Mesenchymal stem cell (in vitro differentiated cells and primary cell): Measurements from ENCODE around the gene TAMALIN.

Source experiments
- DNase-seq: peaks from one replicate; pipeline ENCODE4 v3.0.0-alpha.2; 2013
- H2AFZ ChIP-seq: one replicate; pipeline ENCODE4 v1.6.1; 2013; ENCODE audit warnings: low read depth, mild to moderate bottlenecking, control low read depth, inconsistent platforms, low read length, moderate library complexity
- H2AK5ac ChIP-seq: 2 replicates; pipeline ENCODE4 v1.6.1; 2013; ENCODE audit warnings: low read length, moderate library complexity, mild to moderate bottlenecking, inconsistent platforms; ENCODE audit not compliant: severe bottlenecking
- H2BK120ac ChIP-seq: one replicate; pipeline ENCODE4 v1.6.1; 2013; ENCODE audit warnings: low read depth, mild to moderate bottlenecking, inconsistent platforms, low read length, moderate library complexity
- H2BK12ac ChIP-seq, 2 experiments: one replicate each; pipeline ENCODE4 v1.6.1; 2013; ENCODE audit warnings: inconsistent platforms in 2 of 2, low read length in 2 of 2, mild to moderate bottlenecking in 2 of 2, moderate library complexity in 2 of 2, control low read depth in 1 of 2
- H2BK15ac ChIP-seq: one replicate; pipeline ENCODE4 v1.6.1; 2013; ENCODE audit warnings: mild to moderate bottlenecking, low read depth, inconsistent platforms; ENCODE audit not compliant: poor library complexity, severe bottlenecking
- H2BK5ac ChIP-seq: 2 replicates; pipeline ENCODE4 v1.6.1; 2013; ENCODE audit warnings: low read depth, mild to moderate bottlenecking, low read length, control low read depth, inconsistent platforms; ENCODE audit not compliant: poor library complexity, severe bottlenecking
- H3K14ac ChIP-seq, 2 experiments: one replicate each; pipeline ENCODE4 v1.6.1; 2013; ENCODE audit warnings: inconsistent platforms in 2 of 2, low read length in 2 of 2, control low read depth in 1 of 2, mild to moderate bottlenecking in 1 of 2, moderate library complexity in 1 of 2
- H3K18ac ChIP-seq, 2 experiments: one replicate each; pipeline ENCODE4 v1.6.1; 2013; ENCODE audit warnings: inconsistent platforms in 2 of 2, low read length in 2 of 2, control low read depth in 1 of 2, low read depth in 1 of 2, mild to moderate bottlenecking in 1 of 2
- H3K23ac ChIP-seq, 2 experiments: one replicate each; pipeline ENCODE4 v1.6.1; 2013; ENCODE audit warnings: inconsistent platforms in 2 of 2, low read length in 2 of 2, mild to moderate bottlenecking in 2 of 2, moderate library complexity in 2 of 2, control low read depth in 1 of 2
- H3K27ac ChIP-seq: 2 replicates; pipeline ENCODE4 v1.5.1; 2013; ENCODE audit warnings: mild to moderate bottlenecking, moderate library complexity, low read length, control low read depth, inconsistent platforms; ENCODE audit not compliant: poor library complexity, severe bottlenecking
- H3K27me3 ChIP-seq, 2 experiments: 2 replicates each; pipeline versions ENCODE4 v1.6.1 to v1.7.0; 2013; ENCODE audit warnings: low read length in 2 of 2, mild to moderate bottlenecking in 2 of 2, moderate library complexity in 2 of 2, control low read depth in 1 of 2, inconsistent platforms in 1 of 2; ENCODE audit not compliant: control insufficient read depth in 1 of 2, insufficient read depth in 1 of 2
- H3K36me3 ChIP-seq, 2 experiments: 2 replicates each; pipeline versions ENCODE4 v1.6.1 to v1.7.0; 2013; ENCODE audit warnings: low read length in 2 of 2, control low read depth in 1 of 2, inconsistent platforms in 1 of 2, low read depth in 1 of 2, mild to moderate bottlenecking in 1 of 2; ENCODE audit not compliant: insufficient read depth in 2 of 2, control insufficient read depth in 1 of 2
- H3K4ac ChIP-seq, 2 experiments: one replicate each; pipeline ENCODE4 v1.6.1; 2013; ENCODE audit warnings: inconsistent platforms in 2 of 2, low read length in 2 of 2, mild to moderate bottlenecking in 2 of 2, moderate library complexity in 2 of 2, control low read depth in 1 of 2, low read depth in 1 of 2
- H3K4me1 ChIP-seq: 2 replicates; pipeline ENCODE4 v1.6.1; 2013; ENCODE audit warnings: low read depth, low read length, control low read depth; ENCODE audit not compliant: control insufficient read depth, insufficient read depth
- H3K4me2 ChIP-seq: 2 replicates; pipeline ENCODE4 v1.6.1; 2013; ENCODE audit warnings: low read length, mild to moderate bottlenecking, inconsistent platforms; ENCODE audit not compliant: poor library complexity, severe bottlenecking
- H3K4me3 ChIP-seq, 2 experiments: 2 replicates each; pipeline versions ENCODE4 v1.5.1 to v1.7.0; 2013; ENCODE audit warnings: low read length in 2 of 2, mild to moderate bottlenecking in 2 of 2, control low read depth in 1 of 2, low read depth in 1 of 2; ENCODE audit not compliant: insufficient read depth in 1 of 2
- H3K79me1 ChIP-seq: replicated peaks from 2 replicates; pipeline ENCODE4 v1.6.1; 2013; ENCODE audit warnings: mild to moderate bottlenecking, control low read depth, low read length, inconsistent platforms; ENCODE audit not compliant: poor library complexity, severe bottlenecking
- H3K9ac ChIP-seq: 2 replicates; pipeline ENCODE4 v1.7.0; 2013; ENCODE audit warnings: mild to moderate bottlenecking, low read length, moderate library complexity
- H3K9me3 ChIP-seq: 2 replicates; pipeline ENCODE4 v1.7.0; 2013; ENCODE audit warnings: mild to moderate bottlenecking, low read length; ENCODE audit not compliant: control insufficient read depth
- H4K8ac ChIP-seq: one replicate; pipeline ENCODE4 v1.6.1; 2013; ENCODE audit warnings: inconsistent platforms, mild to moderate bottlenecking, low read length, moderate library complexity
- H4K91ac ChIP-seq: one replicate; pipeline ENCODE4 v1.6.1; 2013; ENCODE audit warnings: mild to moderate bottlenecking, low read length, inconsistent platforms
- WGBS: methylation state at CpG from one replicate; pipeline ENCODE4 v1.1.7; 2013; ENCODE audit warnings: mixed read lengths; 5-methylcytosine and 5-hydroxymethylcytosine counted together

Gene TAMALIN

GRCh38 chr12:52027085-52027843 is 20.5 kb downstream of the TAMALIN start:
- Histone ChIP-seq H3K27me3 (peaks cover 0 to 12% of the 10 kb centered on the region in 2 experiments), H3K27ac (no peak overlapping the region), H3K36me3 (no peaks in the 10 kb centered on the region), H2BK15ac (peak overlapping the region; percentile 21), H2BK5ac (no peak overlapping the region), H2AFZ (no peak overlapping the region), H2AK5ac (no peak overlapping the region), H3K4ac (peak overlapping the region in 1 of 2 experiments; percentile 1), H4K91ac (no peak overlapping the region), H3K4me2 (no peak overlapping the region), H3K9me3 (no peaks in the 10 kb centered on the region), H3K79me1 (no peaks in the 10 kb centered on the region), H3K18ac (peak overlapping the region in 1 of 2 experiments; percentile 14), H3K23ac (no peak overlapping the region), H4K8ac (no peak overlapping the region), H3K14ac (no peak overlapping the region), H2BK120ac (no peak overlapping the region), H3K4me3 (no peak overlapping the region), H2BK12ac (peak overlapping the region in 1 of 2 experiments; percentile 3), H3K4me1 (peaks cover 25% of the 10 kb centered on the region), H3K9ac (no peak overlapping the region)
- peak; percentile 44 for DNase-seq
- 59% methylated on average over 12 of the region's 12 CpGs for WGBS

- Histone ChIP-seq H3K9me3 (no peaks in the 10 kb centered on the region), H3K4me2 (no peak overlapping the region), H3K4me3 (no peak overlapping the region), H2BK120ac (no peak overlapping the region), H3K36me3 (no peaks in the 10 kb centered on the region), H3K18ac (no peak overlapping the region), H2BK15ac (no peak overlapping the region), H3K14ac (no peak overlapping the region), H3K4ac (no peak overlapping the region), H2BK5ac (no peak overlapping the region), H4K8ac (no peak overlapping the region), H2BK12ac (no peak overlapping the region), H3K79me1 (no peaks in the 10 kb centered on the region), H3K9ac (no peak overlapping the region), H3K4me1 (peaks cover 17% of the 10 kb centered on the region), H3K27me3 (peaks cover 1 to 11% of the 10 kb centered on the region in 2 experiments), H4K91ac (no peak overlapping the region), H3K23ac (no peak overlapping the region), H3K27ac (no peak overlapping the region), H2AK5ac (no peak overlapping the region), H2AFZ (no peak overlapping the region)
- peak; percentile 85 for DNase-seq
- WGBS: 7% methylated on average over 4 of the region's 4 CpGs
Measured at GRCh38 chr12:52029685-52030084, 22.9 kb downstream of the TAMALIN start.

GRCh38 chr12:52032446-52032803 is 25.7 kb downstream of the TAMALIN start:
- H3K27ac ChIP-seq: no peak overlapping the region
- peak; percentile 83 for DNase-seq
- no peak overlapping the region for H2BK5ac ChIP-seq
- H3K4me1 ChIP-seq: peaks cover 17% of the 10 kb centered on the region
- no peak overlapping the region for H4K91ac ChIP-seq
- H2AFZ ChIP-seq: no peak overlapping the region
- peaks cover 10 to 11% of the 10 kb centered on the region in 2 experiments for H3K27me3 ChIP-seq
- H3K4me3 ChIP-seq: peak overlapping the region in 1 of 2 experiments; percentile 76
- H2BK12ac ChIP-seq: no peak overlapping the region
- no peak overlapping the region for H3K14ac ChIP-seq
- no peak overlapping the region for H3K18ac ChIP-seq
- H3K36me3 ChIP-seq: no peaks in the 10 kb centered on the region
- H3K9ac ChIP-seq: peak overlapping the region; percentile 88
- H3K4me2 ChIP-seq: peak overlapping the region; percentile 87
- no peaks in the 10 kb centered on the region for H3K9me3 ChIP-seq
- 23% methylated on average over 5 of the region's 5 CpGs for WGBS
- H3K4ac ChIP-seq: peak overlapping the region in 1 of 2 experiments; percentile 0
- H2AK5ac ChIP-seq: no peak overlapping the region
- H4K8ac ChIP-seq: no peak overlapping the region
- no peaks in the 10 kb centered on the region for H3K79me1 ChIP-seq
- no peak overlapping the region for H2BK15ac ChIP-seq
- no peak overlapping the region for H3K23ac ChIP-seq
- no peak overlapping the region for H2BK120ac ChIP-seq

DNA sequence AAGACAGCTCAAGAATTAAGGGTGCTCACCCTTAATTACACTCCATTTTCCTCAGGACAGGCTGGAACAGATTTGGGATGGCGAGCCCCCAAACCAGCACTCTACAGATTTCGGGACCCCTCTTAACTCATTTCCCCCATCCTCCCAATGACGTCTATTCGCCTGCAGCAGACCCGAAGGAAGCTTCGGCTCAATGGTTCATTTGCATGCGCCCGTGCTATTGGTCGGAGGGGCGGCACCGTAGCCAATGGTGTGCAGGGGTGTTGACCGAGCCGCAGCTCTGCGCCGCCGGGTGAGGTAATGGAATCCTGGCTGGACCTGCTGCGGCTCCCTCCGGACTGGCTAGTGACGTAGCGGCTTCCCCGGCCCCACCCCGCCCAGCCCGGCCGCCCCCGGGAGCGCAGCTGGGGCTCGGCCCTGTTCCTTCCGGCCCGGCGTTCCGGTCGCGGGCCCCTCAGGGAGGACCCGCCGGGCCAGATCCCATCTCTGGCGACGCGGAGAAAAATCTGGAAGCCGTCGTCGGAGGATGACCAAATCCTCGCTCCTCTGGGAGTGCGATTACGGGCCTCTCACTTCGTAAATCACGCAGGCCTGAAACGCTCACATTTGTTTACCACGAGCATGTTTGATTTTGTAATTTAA is 26.2 kb downstream of the TAMALIN start:
- H4K8ac ChIP-seq: no peak overlapping the region
- no peak overlapping the region for H3K23ac ChIP-seq
- H2BK120ac ChIP-seq: no peak overlapping the region
- peak overlapping the region; percentile 87 for H3K4me2 ChIP-seq
- peak; percentile 99 for DNase-seq
- peak overlapping the region; percentile 95 for H3K9ac ChIP-seq
- no peak overlapping the region for H2BK5ac ChIP-seq
- no peak overlapping the region for H2BK15ac ChIP-seq
- H4K91ac ChIP-seq: no peak overlapping the region
- H3K14ac ChIP-seq: no peak overlapping the region
- peaks cover 20% of the 10 kb centered on the region for H3K4me1 ChIP-seq
- no peak overlapping the region for H2BK12ac ChIP-seq
- no peak overlapping the region for H2AFZ ChIP-seq
- H3K79me1 ChIP-seq: no peaks in the 10 kb centered on the region
- under 1% methylated on average over 44 of the region's 48 CpGs for WGBS
- H3K18ac ChIP-seq: no peak overlapping the region
- H3K36me3 ChIP-seq: no peaks in the 10 kb centered on the region
- H3K27ac ChIP-seq: no peak overlapping the region
- peak overlapping the region in 1 of 2 experiments; percentile 76 for H3K4me3 ChIP-seq
- peaks cover 10 to 11% of the 10 kb centered on the region in 2 experiments for H3K27me3 ChIP-seq
- H3K4ac ChIP-seq: peak overlapping the region; percentile 0 to 4
- no peak overlapping the region for H2AK5ac ChIP-seq
- no peaks in the 10 kb centered on the region for H3K9me3 ChIP-seq
